PFSK-1 (cell line): ENCODE results near the gene LDB3.

Source experiments
- FOXP2 ChIP-seq: optimal IDR thresholded peaks from 2 replicates; pipeline ENCODE3; 2011; ENCODE audit warnings: borderline replicate concordance, control low read depth, inconsistent platforms; ENCODE audit not compliant: insufficient read depth; ENCODE audit errors: extremely low read length, extremely low read depth
- POLR2AphosphoS5 ChIP-seq: IDR thresholded peaks from 2 replicates; pipeline ENCODE4 v1.6.1; 2012; ENCODE audit warnings: low read depth, mild to moderate bottlenecking, control low read depth, low read length, moderate library complexity
- TAF1 ChIP-seq: IDR thresholded peaks from 2 replicates; pipeline ENCODE4 v1.6.1; 2012; ENCODE audit warnings: low read length, control low read depth, borderline replicate concordance; ENCODE audit not compliant: insufficient read depth
- TF ChIP-seq, protein P1 (sequence below), 2 experiments: IDR thresholded peaks; 2 replicates each; pipeline versions ENCODE4 v1.6.1 to v1.8.0; 2011 to 2012; ENCODE audit warnings: low read depth in 2 of 2, low read length in 2 of 2, control low read depth in 1 of 2, inconsistent platforms in 1 of 2, mild to moderate bottlenecking in 1 of 2, moderate library complexity in 1 of 2; ENCODE audit not compliant: insufficient read depth in 1 of 2

DNA sequence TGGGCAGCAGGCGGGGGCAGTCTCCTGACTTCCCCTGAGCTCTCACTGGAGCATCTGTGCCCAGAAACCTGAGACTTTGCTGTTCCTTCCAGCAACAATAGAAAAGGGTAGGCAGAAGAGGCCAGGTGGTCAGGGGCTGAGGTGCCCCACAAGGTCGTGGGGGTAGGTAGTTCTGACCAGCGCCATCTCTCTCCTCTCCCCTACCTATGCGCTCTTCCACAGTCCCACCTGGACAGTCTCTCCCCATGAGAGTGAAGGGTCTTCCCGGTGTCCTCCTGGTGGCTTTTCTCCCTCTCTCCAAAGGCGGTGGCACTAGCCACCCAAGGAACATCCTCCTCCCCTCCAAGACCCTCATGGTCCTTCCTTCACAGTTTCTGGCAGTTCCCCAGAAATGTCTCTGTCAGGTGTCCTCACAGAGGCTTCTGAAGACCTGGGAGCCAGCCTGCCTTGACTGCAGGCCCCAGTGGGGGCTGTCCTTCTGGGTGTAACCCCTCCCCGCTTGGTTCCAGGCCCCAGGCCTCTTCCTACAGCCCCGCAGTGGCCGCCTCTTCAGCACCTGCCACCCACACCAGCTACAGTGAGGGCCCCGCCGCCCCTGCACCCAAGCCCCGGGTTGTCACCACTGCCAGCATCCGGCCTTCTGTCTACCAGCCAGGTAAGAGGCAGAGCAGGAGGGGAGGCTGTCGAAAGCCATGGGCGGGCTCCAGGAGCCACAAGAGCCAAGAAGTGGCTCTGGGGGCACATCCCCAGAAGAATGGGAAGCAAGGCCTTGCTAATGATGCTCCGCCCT lies 41.3 kb downstream of the LDB3 start:
- TF ChIP-seq POLR2AphosphoS5 = no peak
- TF ChIP-seq FOXP2 = no peak
- TF ChIP-seq TAF1 = no peak
- TF ChIP-seq, protein P1, sequence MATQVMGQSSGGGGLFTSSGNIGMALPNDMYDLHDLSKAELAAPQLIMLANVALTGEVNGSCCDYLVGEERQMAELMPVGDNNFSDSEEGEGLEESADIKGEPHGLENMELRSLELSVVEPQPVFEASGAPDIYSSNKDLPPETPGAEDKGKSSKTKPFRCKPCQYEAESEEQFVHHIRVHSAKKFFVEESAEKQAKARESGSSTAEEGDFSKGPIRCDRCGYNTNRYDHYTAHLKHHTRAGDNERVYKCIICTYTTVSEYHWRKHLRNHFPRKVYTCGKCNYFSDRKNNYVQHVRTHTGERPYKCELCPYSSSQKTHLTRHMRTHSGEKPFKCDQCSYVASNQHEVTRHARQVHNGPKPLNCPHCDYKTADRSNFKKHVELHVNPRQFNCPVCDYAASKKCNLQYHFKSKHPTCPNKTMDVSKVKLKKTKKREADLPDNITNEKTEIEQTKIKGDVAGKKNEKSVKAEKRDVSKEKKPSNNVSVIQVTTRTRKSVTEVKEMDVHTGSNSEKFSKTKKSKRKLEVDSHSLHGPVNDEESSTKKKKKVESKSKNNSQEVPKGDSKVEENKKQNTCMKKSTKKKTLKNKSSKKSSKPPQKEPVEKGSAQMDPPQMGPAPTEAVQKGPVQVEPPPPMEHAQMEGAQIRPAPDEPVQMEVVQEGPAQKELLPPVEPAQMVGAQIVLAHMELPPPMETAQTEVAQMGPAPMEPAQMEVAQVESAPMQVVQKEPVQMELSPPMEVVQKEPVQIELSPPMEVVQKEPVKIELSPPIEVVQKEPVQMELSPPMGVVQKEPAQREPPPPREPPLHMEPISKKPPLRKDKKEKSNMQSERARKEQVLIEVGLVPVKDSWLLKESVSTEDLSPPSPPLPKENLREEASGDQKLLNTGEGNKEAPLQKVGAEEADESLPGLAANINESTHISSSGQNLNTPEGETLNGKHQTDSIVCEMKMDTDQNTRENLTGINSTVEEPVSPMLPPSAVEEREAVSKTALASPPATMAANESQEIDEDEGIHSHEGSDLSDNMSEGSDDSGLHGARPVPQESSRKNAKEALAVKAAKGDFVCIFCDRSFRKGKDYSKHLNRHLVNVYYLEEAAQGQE (IDR thresholded peaks at IDR 0.05; ENCODE audit: insufficient read depth in 1 of 2, low read depth in 2 of 2, low read length in 2 of 2) = no peak
